GM19468 (cell line): ENCODE measurements around the gene HSPA6.
"Not testable (repeated sequence)": the region's sequence is repeated elsewhere in the genome, so short reads cannot be mapped to it uniquely, and the experiment has no call there.

Experiments
- ATAC-seq: cut with Tn5 transposase; IDR thresholded peaks from one replicate; pipeline ENCODE4 v1.9.1; 2021; ENCODE audit warnings: mild to moderate bottlenecking, moderate library complexity, moderate number of reproducible peaks; ENCODE audit not compliant: unreplicated experiment; ENCODE audit errors: extremely low read depth

HSPA6 gene

GRCh38 chr1:161531986-161532643, 7.8 kb downstream of the HSPA6 start:
- no peak for ATAC-seq

DNA sequence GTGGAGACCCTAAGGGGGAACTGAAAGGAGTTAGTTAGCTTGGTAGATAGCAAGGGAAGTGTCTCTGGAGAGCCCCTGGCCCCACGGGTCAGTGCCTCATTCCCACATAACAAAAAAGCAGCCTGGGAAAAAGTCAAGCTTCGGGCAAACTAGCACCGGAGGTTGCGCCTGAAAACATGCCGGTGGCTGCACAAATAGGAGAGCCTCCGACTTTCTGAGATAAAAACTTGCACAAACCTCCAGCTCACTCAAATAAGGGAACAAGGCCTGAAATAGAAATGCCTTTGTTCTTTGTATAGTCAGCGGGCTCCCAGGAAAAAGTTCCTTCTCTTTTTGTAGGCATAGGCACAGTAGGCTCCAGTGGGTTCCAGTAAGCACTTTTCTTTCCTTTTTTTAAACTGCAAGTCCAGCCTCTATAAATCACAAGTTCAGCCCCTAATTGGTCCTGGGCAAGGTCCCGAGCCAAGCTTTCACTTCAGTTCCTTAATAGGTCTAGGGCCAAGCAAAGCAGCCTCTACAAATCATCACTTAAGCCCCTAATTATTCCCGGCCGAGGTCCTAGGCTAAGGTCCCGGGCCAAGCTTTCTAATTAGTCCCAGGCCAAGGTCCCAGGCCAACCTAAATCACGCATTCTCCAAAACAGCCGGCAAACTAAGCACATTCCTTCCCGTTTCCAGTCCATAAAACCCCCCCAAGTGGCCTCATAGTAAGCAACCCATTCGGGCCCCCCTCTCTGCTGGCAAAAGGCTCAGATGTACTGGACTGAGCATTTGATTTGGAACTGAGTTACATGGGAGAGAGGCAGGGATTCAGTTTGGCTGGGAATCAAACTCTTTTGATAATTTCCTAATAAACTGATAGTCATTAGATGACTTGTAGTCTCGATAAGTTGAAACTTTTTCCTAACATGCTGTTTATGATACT, 8.6 kb downstream of the HSPA6 start:
- ATAC-seq = not testable (repeated sequence)

DNA sequence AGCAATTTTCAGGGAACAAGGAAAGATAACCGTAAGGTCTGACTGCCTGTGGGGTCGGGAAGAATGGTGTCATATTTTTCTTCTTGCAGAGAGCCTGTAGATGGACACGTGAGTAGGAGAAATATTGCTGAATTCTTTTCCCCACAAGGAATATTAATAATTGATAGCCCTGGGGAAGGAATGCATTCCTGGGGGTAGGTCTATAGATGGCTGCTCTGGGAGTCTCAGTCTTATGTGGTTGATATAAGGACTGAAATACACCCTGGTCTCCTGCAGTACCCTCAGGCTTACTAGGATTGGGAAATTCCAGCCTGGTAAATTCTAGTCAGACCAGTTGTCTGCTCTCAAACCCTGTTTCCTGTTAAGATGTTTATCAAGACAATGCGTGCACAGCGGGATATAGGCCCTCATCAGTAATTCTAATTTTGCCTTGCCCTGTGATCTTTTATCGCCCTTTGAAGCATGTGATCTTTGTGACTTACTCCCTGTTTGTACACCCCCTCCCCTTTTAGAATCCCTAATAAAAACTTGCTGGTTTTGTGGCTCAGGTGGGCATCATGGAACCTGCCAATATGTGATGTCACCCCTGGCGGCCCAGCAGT, 12.8 kb downstream of the HSPA6 start:
- ATAC-seq = not testable (repeated sequence)

DNA sequence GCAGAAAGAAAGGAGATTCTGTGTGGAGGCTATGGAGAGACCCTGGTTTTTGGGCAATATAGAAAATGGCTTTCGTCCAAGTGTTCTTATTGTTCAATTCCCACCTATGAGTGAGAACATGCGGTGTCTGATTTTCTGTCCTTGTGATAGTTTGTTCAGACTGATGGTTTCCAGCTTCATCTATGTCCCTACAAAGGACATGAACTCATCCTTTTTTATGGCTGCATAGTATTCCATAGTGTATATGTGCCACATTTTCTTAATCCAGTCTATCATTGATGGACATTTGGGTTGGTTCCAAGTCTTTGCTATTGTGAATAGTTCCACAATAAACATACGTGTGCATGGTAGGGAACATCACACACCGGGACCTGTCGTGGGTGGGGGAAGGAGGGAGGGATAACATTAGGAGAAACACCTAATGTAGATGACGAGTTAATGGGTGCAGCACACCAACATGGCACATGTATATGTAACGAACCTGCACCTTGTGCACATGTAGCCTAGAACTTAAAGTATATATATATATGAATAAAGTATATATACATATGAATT, 14.7 kb downstream of the HSPA6 start:
- not testable (repeated sequence) for ATAC-seq

DNA sequence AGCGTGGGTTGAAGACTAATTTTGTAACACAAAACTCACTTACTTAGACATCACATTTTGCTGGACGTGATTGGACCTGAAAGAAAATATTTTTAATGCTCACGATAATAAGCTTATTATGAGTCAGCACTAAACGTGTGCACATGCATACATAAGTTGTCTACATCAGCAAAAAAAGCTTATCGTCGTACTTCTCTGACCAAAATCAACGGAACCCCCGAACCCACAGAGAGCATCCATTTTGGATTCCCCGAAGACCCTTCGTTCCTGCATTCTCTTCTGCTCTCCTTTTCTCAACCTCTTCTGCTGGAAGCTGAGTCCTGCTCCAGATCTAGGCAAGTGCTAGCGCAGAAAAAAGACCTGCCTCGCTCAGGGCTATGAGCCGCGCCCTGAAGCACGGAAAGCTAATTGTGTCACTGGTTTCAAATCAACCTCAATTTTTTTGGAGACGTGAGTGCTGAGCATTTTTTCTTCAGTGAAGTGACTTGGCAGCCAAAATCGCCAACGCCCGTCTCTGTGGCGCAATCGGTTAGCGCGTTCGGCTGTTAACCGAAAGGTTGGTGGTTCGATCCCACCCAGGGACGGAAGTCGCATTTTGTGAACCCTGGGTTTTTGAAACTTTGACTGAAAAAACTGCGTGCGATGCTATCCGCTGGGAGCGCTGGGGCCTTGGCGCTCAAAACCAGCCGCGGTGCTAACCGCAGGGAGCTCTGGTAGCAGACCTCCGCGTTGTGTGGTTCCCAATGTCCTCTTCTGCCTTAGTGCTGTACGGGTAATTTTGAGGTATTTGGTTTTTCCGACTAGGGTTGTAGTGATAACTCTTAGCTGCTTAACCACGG, 15.6 kb downstream of the HSPA6 start:
- ATAC-seq = peak; percentile 40

DNA sequence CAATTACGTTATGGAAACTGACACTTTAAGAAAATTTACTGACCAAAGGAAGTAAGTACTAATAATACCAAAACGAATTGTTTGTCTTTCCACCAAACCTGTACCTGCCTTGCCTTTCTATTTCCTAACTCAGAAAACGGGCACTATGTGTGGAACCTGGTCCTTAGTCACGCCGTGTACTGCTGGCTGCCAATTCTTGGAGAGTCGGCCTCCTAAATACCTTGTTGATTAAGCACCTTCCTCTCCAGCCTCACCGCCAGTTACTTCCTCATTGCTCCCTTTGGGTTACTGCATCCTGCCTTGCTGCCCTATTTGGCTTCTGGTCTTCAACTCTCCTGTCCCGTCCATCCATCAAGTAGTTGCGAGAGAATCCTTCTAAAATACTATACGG, 16.2 kb downstream of the HSPA6 start:
- ATAC-seq = not testable (repeated sequence)

GRCh38 chr1:161542091-161542559, 17.8 kb downstream of the HSPA6 start:
- peak; percentile 48 for ATAC-seq

DNA sequence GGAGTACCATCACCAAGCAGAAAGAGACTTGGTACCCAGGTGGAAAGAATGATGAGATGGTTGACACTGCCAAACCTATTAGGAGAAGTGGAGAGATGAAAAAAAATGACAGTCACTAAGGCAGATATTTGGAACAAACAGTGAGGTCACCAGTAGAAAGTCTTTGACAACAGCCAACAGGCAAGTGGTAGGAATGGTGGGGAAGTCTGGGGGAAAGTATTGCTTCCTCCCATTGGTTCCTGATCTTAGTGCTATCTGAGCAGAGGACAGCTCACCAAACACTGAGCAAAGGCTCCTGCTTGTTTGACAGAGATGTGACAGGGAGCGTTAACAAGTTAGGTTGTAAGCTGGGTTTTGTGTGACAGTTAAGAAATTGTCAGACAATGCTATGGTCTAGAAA, 18.8 kb downstream of the HSPA6 start:
- ATAC-seq = not testable (repeated sequence)

DNA sequence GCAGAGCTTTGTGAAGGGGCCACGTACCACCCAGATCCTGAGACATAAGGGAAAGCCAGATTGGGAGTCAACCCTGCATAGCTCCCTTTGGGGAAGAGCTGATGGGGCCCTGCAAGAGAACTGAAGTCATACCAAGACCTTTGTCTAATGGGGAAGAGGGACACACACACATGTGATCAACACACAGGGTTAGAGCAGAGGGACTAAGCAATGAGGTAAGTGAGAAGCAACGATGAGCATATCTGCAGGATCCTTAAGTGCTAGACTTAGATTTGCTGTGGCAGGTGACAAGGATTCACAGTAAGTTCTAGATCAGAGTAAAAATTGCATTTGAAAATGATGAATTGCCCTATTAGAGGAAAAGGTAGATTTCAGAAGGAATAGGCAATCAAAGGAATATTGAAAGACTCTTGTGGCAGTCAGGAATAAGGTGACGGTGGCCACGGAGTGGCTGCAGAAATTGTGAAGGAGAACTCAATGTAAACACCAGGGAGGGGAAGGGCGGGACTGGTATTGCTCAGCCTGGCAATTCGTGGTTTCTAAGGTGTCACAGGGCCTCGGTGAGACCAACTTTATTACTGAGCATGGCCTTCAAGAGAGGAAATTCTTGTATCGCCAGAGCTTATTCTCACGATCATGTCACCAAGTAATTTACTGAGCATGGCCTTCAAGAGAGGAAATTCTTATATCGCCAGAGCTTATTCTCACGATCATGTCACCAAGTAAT, 20.8 kb downstream of the HSPA6 start:
- not testable (repeated sequence) for ATAC-seq

DNA sequence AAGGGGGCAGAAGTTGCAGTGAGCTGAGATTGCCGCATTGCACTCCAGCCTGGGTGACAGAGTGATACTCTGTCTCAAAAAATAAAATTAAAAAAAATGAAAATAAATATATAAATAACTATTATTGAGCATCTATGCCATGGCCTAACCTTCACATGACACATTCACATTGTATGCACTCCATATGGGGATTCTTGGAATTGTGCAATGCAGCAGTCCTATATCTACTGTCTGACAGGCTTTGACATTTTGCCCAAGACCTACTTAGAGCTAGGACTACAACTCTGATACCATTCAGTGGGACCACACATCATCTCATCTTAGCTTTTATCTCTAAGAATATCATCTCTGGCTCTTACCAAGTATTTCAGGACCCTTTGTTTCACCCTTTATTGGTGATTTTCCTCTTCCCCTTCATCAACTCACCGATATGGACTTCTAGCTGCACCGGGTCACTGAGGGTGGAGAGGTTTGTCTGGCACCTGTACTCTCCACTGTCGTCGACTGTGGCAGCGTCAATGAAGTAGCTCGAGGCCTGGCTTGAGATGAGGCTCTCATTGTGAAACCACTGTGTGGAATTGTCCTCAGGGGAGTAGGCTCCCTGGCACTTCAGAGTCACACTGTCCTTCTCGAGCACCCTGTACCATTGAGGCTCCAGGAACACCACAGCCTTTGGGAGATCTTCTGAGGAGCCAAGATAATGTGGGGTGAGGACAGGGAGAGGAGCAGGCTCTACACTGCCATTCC, 23.8 kb downstream of the HSPA6 start:
- ATAC-seq = not testable (repeated sequence)

GRCh38 chr1:161548749-161549406, 24.5 kb downstream of the HSPA6 start:
- not testable (repeated sequence) for ATAC-seq

- ATAC-seq = no peak
Measured at GRCh38 chr1:161549652-161550051, 25.3 kb downstream of the HSPA6 start, which contains the start of gene FCGR3A. FCGR3A (minus strand) TSS chr1:161549818; CDS start chr1:161549736, 82 bp downstream.

DNA sequence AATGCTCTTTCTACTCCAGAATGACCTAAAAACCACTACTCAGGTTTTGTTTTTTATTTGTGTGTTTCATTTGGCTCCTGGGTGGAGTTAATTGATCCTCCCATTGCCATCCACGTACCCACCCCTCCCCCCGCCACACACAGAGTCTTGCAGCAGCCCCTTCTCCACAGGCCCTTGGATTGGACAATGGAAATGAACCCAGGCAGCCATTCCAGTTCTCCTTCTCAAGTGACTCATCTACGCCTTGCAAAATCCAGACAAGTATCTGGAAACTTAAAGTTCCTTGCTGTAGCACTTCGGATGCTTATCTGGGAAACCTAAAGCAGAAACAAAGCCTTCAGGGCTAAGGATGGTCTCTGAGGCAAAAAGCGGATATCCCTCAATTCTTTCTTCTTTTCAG, 26.6 kb downstream of the HSPA6 start:
- not testable (repeated sequence) for ATAC-seq

- not testable (repeated sequence) for ATAC-seq
Measured at GRCh38 chr1:161553631-161554030, 29.3 kb downstream of the HSPA6 start.

GRCh38 chr1:161554340-161554739, 30.0 kb downstream of the HSPA6 start:
- ATAC-seq = not testable (repeated sequence)

GRCh38 chr1:161554815-161555417, 30.6 kb downstream of the HSPA6 start:
- ATAC-seq = not testable (repeated sequence)

- not testable (repeated sequence) for ATAC-seq
Measured at GRCh38 chr1:161556143-161556542, 31.8 kb downstream of the HSPA6 start.
